ENCODE data around the gene NOL8.

NOL8 gene

GRCh38 chr9:92310562-92310961, 14.6 kb downstream of the NOL8 start:
- no peak for DNase-seq

- no peak for DNase-seq
These were observed 16.3 kb downstream of the NOL8 start for GRCh38 chr9:92308893-92309292.

GRCh38 chr9:92300936-92301335, 24.2 kb downstream of the NOL8 start:
- no peak for DNase-seq

GRCh38 chr9:92299116-92299515, 26.0 kb downstream of the NOL8 start:
- no peak for DNase-seq

GRCh38 chr9:92298036-92298435, 27.1 kb downstream of the NOL8 start:
- DNase-seq: no peak

- DNase-seq: no peak
These were observed 27.5 kb downstream of the NOL8 start for GRCh38 chr9:92297611-92298010.

- no peak for DNase-seq
These were observed 29.3 kb downstream of the NOL8 start for GRCh38 chr9:92295827-92296258.

GRCh38 chr9:92295240-92295790, 29.8 kb downstream of the NOL8 start:
- DNase-seq: no peak

- no peak for DNase-seq
These were observed 30.9 kb downstream of the NOL8 start for GRCh38 chr9:92294297-92294676.

GRCh38 chr9:92293452-92294296, 31.5 kb downstream of the NOL8 start, which contains the start of gene IARS1:
Gene IARS1, minus strand, starts transcription at chr9:92293697. Its CDS starts 4,278 bp downstream, at chr9:92289419.
- DNase-seq: peak; percentile 99

GRCh38 chr9:92293075-92293354, 32.1 kb downstream of the NOL8 start:
- DNase-seq: no peak

GRCh38 chr9:92292338-92293074, 32.6 kb downstream of the NOL8 start:
- no peak for DNase-seq

GRCh38 chr9:92291577-92291976, 33.6 kb downstream of the NOL8 start:
- no peak for DNase-seq

GRCh38 chr9:92290785-92291429, 34.2 kb downstream of the NOL8 start:
- DNase-seq: no peak

- no peak for DNase-seq
These were observed 35.3 kb downstream of the NOL8 start for GRCh38 chr9:92289708-92290390.

GRCh38 chr9:92279302-92279701, 45.8 kb downstream of the NOL8 start:
- DNase-seq: no peak

- no peak for DNase-seq
These were observed 47.0 kb downstream of the NOL8 start for GRCh38 chr9:92278110-92278509.

- no peak for DNase-seq
These were observed 48.7 kb downstream of the NOL8 start for GRCh38 chr9:92276331-92277032.

GRCh38 chr9:92275541-92275940, 49.6 kb downstream of the NOL8 start:
- no peak for DNase-seq

- DNase-seq: no peak
These were observed 54.6 kb downstream of the NOL8 start for GRCh38 chr9:92270511-92270910.

GRCh38 chr9:92266486-92266885, 58.7 kb downstream of the NOL8 start:
- DNase-seq: no peak

GRCh38 chr9:92265154-92265553, 60.0 kb downstream of the NOL8 start:
- DNase-seq: no peak

Measured in activated gamma-delta T cell (primary cell).